Measurements from ENCODE around the gene DAGLB. TPM values are rescaled to one million over a fixed set of nuclear protein-coding genes. Genes with fewer than 3 reads are reported as not detected.
"Not testable (repeated sequence)": the region's sequence is repeated elsewhere in the genome, so short reads cannot be mapped to it uniquely, and the experiment has no call there.

The DAGLB gene
- total RNA-seq, 1 experiment from 2014 or later = 23.4 TPM

GRCh38 chr7:6380310-6381095, 67.3 kb downstream of the DAGLB start:
- POLR2A ChIA-PET (ENCODE audit: unreplicated experiment) = no interaction called here
- Histone ChIP-seq H3K4me3 (ENCODE audit: low read length) (no peak overlapping the region), H3K4me1 (ENCODE audit: insufficient read depth, low read length) (peaks cover 23% of the 10 kb centered on the region), H3K9me3 (ENCODE audit: low read length) (no peaks in the 10 kb centered on the region), H4K20me1 (ENCODE audit: low read length) (peaks cover 65% of the 10 kb centered on the region), H3K9ac (ENCODE audit: low read length) (no peak overlapping the region), H3K4me2 (ENCODE audit: low read length) (no peak overlapping the region), H3K27ac (ENCODE audit: low read length) (no peak overlapping the region), H3K27me3 (ENCODE audit: low read length) (no peaks in the 10 kb centered on the region), H3K9me2 (replicated peaks; ENCODE audit: low read length) (no peaks in the 10 kb centered on the region), H2AFZ (ENCODE audit: low read length) (no peak overlapping the region), H3F3A (ENCODE audit: low read length, unreplicated experiment) (no peaks in the 10 kb centered on the region), H3K36me3 (ENCODE audit: low read depth, low read length) (peaks cover 16% of the 10 kb centered on the region; the same call in 1 of the 2 replicates), H3K79me2 (ENCODE audit: low read length) (peaks cover 97% of the 10 kb centered on the region)
- TF ChIP-seq, protein P1, sequence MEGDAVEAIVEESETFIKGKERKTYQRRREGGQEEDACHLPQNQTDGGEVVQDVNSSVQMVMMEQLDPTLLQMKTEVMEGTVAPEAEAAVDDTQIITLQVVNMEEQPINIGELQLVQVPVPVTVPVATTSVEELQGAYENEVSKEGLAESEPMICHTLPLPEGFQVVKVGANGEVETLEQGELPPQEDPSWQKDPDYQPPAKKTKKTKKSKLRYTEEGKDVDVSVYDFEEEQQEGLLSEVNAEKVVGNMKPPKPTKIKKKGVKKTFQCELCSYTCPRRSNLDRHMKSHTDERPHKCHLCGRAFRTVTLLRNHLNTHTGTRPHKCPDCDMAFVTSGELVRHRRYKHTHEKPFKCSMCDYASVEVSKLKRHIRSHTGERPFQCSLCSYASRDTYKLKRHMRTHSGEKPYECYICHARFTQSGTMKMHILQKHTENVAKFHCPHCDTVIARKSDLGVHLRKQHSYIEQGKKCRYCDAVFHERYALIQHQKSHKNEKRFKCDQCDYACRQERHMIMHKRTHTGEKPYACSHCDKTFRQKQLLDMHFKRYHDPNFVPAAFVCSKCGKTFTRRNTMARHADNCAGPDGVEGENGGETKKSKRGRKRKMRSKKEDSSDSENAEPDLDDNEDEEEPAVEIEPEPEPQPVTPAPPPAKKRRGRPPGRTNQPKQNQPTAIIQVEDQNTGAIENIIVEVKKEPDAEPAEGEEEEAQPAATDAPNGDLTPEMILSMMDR (conservative IDR thresholded peaks at IDR 0.05; ENCODE audit: low read depth, low read length) = no peak
- no peak for TF ChIP-seq EZH2 (IDR thresholded peaks at IDR 0.05; ENCODE audit: low read length, unreplicated experiment)
- no peak for TF ChIP-seq EZH2phosphoT487 (IDR thresholded peaks at IDR 0.05; ENCODE audit: borderline replicate concordance, low read length)
- intact Hi-C loops (cut with micrococcal nuclease) = no loop called here
- BruUV-seq (replicated peaks) = no TSS peak
- no peak for ATAC-seq
- no peak for DNase-seq
- CTCF ChIA-PET = no interaction called here

GRCh38 chr7:6379886-6380285, 67.9 kb downstream of the DAGLB start:
- no peaks in the 10 kb centered on the region for H3K9me2 ChIP-seq (replicated peaks; ENCODE audit: low read length)
- H3K4me3 ChIP-seq (ENCODE audit: low read length) = no peak overlapping the region
- intact Hi-C loops (cut with micrococcal nuclease) = no loop called here
- H4K20me1 ChIP-seq (ENCODE audit: low read length) = peaks cover 68% of the 10 kb centered on the region
- peaks cover 100% of the 10 kb centered on the region for H3K79me2 ChIP-seq (ENCODE audit: low read length)
- H2AFZ ChIP-seq (ENCODE audit: low read length) = no peak overlapping the region
- CTCF ChIA-PET = no interaction called here
- H3K9ac ChIP-seq (ENCODE audit: low read length) = no peak overlapping the region
- H3K27ac ChIP-seq (ENCODE audit: low read length) = no peak overlapping the region
- H3K4me1 ChIP-seq (ENCODE audit: insufficient read depth, low read length) = peaks cover 19% of the 10 kb centered on the region
- ATAC-seq (no peak), DNase-seq (no peak)
- POLR2A ChIA-PET (ENCODE audit: unreplicated experiment) = no interaction called here
- no peak overlapping the region for H3K4me2 ChIP-seq (ENCODE audit: low read length)
- no peaks in the 10 kb centered on the region for H3F3A ChIP-seq (ENCODE audit: low read length, unreplicated experiment)
- no TSS peak for BruUV-seq (replicated peaks)
- H3K36me3 ChIP-seq (ENCODE audit: low read depth, low read length) = peaks cover 16% of the 10 kb centered on the region; the same call in 1 of the 2 replicates
- H3K9me3 ChIP-seq (ENCODE audit: low read length) = no peaks in the 10 kb centered on the region
- no peaks in the 10 kb centered on the region for H3K27me3 ChIP-seq (ENCODE audit: low read length)
- TF ChIP-seq, protein P1 (conservative IDR thresholded peaks at IDR 0.05; ENCODE audit: low read depth, low read length) = no peak
- TF ChIP-seq EZH2 (IDR thresholded peaks at IDR 0.05; ENCODE audit: low read length, unreplicated experiment) (no peak), EZH2phosphoT487 (IDR thresholded peaks at IDR 0.05; ENCODE audit: borderline replicate concordance, low read length) (no peak)

DNA sequence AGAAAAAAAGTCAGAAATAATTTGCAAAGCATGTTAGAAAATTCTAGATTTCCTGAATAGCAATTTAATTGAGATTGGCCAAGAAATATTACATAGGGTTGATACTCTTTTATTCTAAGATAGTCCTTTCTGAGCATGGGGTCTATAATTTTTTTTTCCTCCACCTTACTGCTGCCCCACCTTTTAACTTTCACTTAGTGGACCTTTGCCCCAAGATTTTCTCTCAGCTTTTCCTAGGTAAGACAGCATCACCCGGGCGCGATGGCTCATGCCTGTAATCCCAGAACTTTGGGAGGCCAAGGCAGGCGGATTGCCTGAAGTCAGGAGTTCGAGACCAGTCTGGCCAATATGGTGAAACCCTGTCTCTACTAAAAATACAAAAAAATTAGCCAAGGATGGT, 69.2 kb downstream of the DAGLB start:
- H3K4me3 ChIP-seq (ENCODE audit: low read length); DNase-seq; H3K4me2 ChIP-seq (ENCODE audit: low read length); H3K27ac ChIP-seq (ENCODE audit: low read length); H3F3A ChIP-seq (ENCODE audit: low read length, unreplicated experiment); H2AFZ ChIP-seq (ENCODE audit: low read length); H3K9ac ChIP-seq (ENCODE audit: low read length); CTCF ChIA-PET; intact Hi-C loops (cut with micrococcal nuclease); H3K9me3 ChIP-seq (ENCODE audit: low read length); POLR2A ChIA-PET (ENCODE audit: unreplicated experiment); ATAC-seq; BruUV-seq (replicated peaks); H3K9me2 ChIP-seq (replicated peaks; ENCODE audit: low read length); H3K4me1 ChIP-seq (ENCODE audit: insufficient read depth, low read length); H3K27me3 ChIP-seq (ENCODE audit: low read length): not testable (repeated sequence)
- peaks cover 90% of the 10 kb centered on the region for H3K79me2 ChIP-seq (ENCODE audit: low read length)
- H3K36me3 ChIP-seq (ENCODE audit: low read depth, low read length) = peaks cover 16% of the 10 kb centered on the region; the same call in 1 of the 2 replicates
- peaks cover 62% of the 10 kb centered on the region for H4K20me1 ChIP-seq (ENCODE audit: low read length)

All from PC-3 (cell line).